Inflammatory macrophage treated with lipopolysaccharide for 4 hours (primary cell): ENCODE data around the gene SART3.

ENCODE experiments used
- DNase-seq: peaks from one replicate; pipeline ENCODE4 v3.0.0-alpha.2; 2020

SART3 gene

GRCh38 chr12:108483213-108484059, 77.5 kb downstream of the SART3 start:
- DNase-seq = no peak

- no peak for DNase-seq
Observed at GRCh38 chr12:108482717-108483212, 78.2 kb downstream of the SART3 start.

GRCh38 chr12:108479364-108480070, 81.5 kb downstream of the SART3 start:
- no peak for DNase-seq

GRCh38 chr12:108478611-108479206, 82.3 kb downstream of the SART3 start:
- DNase-seq = no peak

GRCh38 chr12:108477881-108478259, 83.1 kb downstream of the SART3 start:
- DNase-seq = no peak

GRCh38 chr12:108477055-108477880, 83.7 kb downstream of the SART3 start:
- DNase-seq = no peak

GRCh38 chr12:108475396-108475795, 85.6 kb downstream of the SART3 start:
- DNase-seq = no peak

- no peak for DNase-seq
Observed at GRCh38 chr12:108473400-108474055, 87.4 kb downstream of the SART3 start.
